ENCODE measurements around the gene IL32.

The IL32 gene

GRCh38 chr16:3099395-3099731, 33.9 kb downstream of the IL32 start:
- H4K20me1 ChIP-seq (ENCODE audit: insufficient read depth, low read length): no peaks in the 10 kb centered on the region
- no peak for TF ChIP-seq EZH2 (optimal IDR thresholded peaks at IDR 0.05; ENCODE audit: low read depth, low read length)
- TF ChIP-seq CTCF (IDR thresholded peaks at IDR 0.05; ENCODE audit: low read length): no peak
- no peak for TF ChIP-seq EZH2phosphoT487 (IDR thresholded peaks at IDR 0.05; ENCODE audit: low read length)
- H3F3A ChIP-seq (ENCODE audit: insufficient read depth, low read length): peaks cover 10% of the 10 kb centered on the region; the same call in 1 of the 2 replicates
- H3K9ac ChIP-seq (ENCODE audit: low read length): no peak overlapping the region
- H3K9me3 ChIP-seq (replicated peaks; ENCODE audit: insufficient read depth, low read length): no peaks in the 10 kb centered on the region
- no peaks in the 10 kb centered on the region for H3K79me2 ChIP-seq (ENCODE audit: low read length)
- H3K36me3 ChIP-seq (replicated peaks; ENCODE audit: insufficient read depth, low read length): no peaks in the 10 kb centered on the region
- H3K27me3 ChIP-seq (replicated peaks; ENCODE audit: insufficient read depth, low read length): peaks cover 30% of the 10 kb centered on the region
- H3K9me2 ChIP-seq (replicated peaks; ENCODE audit: insufficient read depth, low read length): no peaks in the 10 kb centered on the region
- peak overlapping the region; percentile 86; the same call in 1 of the 2 replicates for H3K4me2 ChIP-seq (ENCODE audit: low read depth, low read length)
- H2AFZ ChIP-seq (ENCODE audit: low read length): no peak overlapping the region
- H3K4me3 ChIP-seq (ENCODE audit: low read length): no peak overlapping the region
- peaks cover 23% of the 10 kb centered on the region for H3K4me1 ChIP-seq (ENCODE audit: low read length)
- no peak for DNase-seq
- no peak overlapping the region for H3K27ac ChIP-seq (ENCODE audit: low read length)

GRCh38 chr16:3099732-3100499, 34.5 kb downstream of the IL32 start:
- Histone ChIP-seq H3K27me3 (replicated peaks; ENCODE audit: insufficient read depth, low read length) (peaks cover 30% of the 10 kb centered on the region), H4K20me1 (ENCODE audit: insufficient read depth, low read length) (no peaks in the 10 kb centered on the region), H3K4me3 (ENCODE audit: low read length) (peak overlapping the region; percentile 40), H2AFZ (ENCODE audit: low read length) (peak overlapping the region; percentile 67; the same call in 1 of the 2 replicates), H3K4me1 (ENCODE audit: low read length) (peaks cover 19% of the 10 kb centered on the region), H3K9me2 (replicated peaks; ENCODE audit: insufficient read depth, low read length) (no peaks in the 10 kb centered on the region), H3K9ac (ENCODE audit: low read length) (no peak overlapping the region), H3K36me3 (replicated peaks; ENCODE audit: insufficient read depth, low read length) (no peaks in the 10 kb centered on the region), H3K79me2 (ENCODE audit: low read length) (no peaks in the 10 kb centered on the region), H3K4me2 (ENCODE audit: low read depth, low read length) (peak overlapping the region; percentile 86), H3K9me3 (replicated peaks; ENCODE audit: insufficient read depth, low read length) (no peaks in the 10 kb centered on the region), H3F3A (ENCODE audit: insufficient read depth, low read length) (peaks cover 10% of the 10 kb centered on the region; the same call in 1 of the 2 replicates), H3K27ac (ENCODE audit: low read length) (no peak overlapping the region)
- peak; percentile 92 for DNase-seq
- TF ChIP-seq EZH2phosphoT487 (IDR thresholded peaks at IDR 0.05; ENCODE audit: low read length): no peak
- no peak for TF ChIP-seq CTCF (IDR thresholded peaks at IDR 0.05; ENCODE audit: low read length)
- no peak for TF ChIP-seq EZH2 (optimal IDR thresholded peaks at IDR 0.05; ENCODE audit: low read depth, low read length)

- Histone ChIP-seq H3K36me3 (replicated peaks; ENCODE audit: insufficient read depth, low read length) (no peaks in the 10 kb centered on the region), H3K27ac (ENCODE audit: low read length) (no peak overlapping the region), H3K4me1 (ENCODE audit: low read length) (peaks cover 13% of the 10 kb centered on the region), H3K4me3 (ENCODE audit: low read length) (no peak overlapping the region), H3K9me3 (replicated peaks; ENCODE audit: insufficient read depth, low read length) (no peaks in the 10 kb centered on the region), H3K27me3 (replicated peaks; ENCODE audit: insufficient read depth, low read length) (peaks cover 30% of the 10 kb centered on the region), H4K20me1 (ENCODE audit: insufficient read depth, low read length) (no peaks in the 10 kb centered on the region), H3F3A (ENCODE audit: insufficient read depth, low read length) (peaks cover 4% of the 10 kb centered on the region; the same call in 1 of the 2 replicates), H3K79me2 (ENCODE audit: low read length) (no peaks in the 10 kb centered on the region), H3K4me2 (ENCODE audit: low read depth, low read length) (peak overlapping the region; percentile 13; the same call in 1 of the 2 replicates), H3K9ac (ENCODE audit: low read length) (no peak overlapping the region), H3K9me2 (replicated peaks; ENCODE audit: insufficient read depth, low read length) (no peaks in the 10 kb centered on the region), H2AFZ (ENCODE audit: low read length) (0 out of 2 replicates have a peak overlapping the region, but pooled peaks have one; percentile 0)
- TF ChIP-seq CTCF (IDR thresholded peaks at IDR 0.05; ENCODE audit: low read length) (peak; percentile 69), EZH2phosphoT487 (IDR thresholded peaks at IDR 0.05; ENCODE audit: low read length) (no peak)
- peak; percentile 46 for DNase-seq
Observed at GRCh38 chr16:3101018-3101840, 35.8 kb downstream of the IL32 start.
